Endothelial cell of umbilical vein (primary cell): Measurements from ENCODE around the gene BCOR. TPM values are rescaled to one million over a fixed set of nuclear protein-coding genes. Genes with fewer than 3 reads are reported as not detected.

Experiments
- BruUV-seq: library from RNA; stranded (reverse); fragments of 400-500 nt; replicated peaks from 2 replicates; lab custom pipeline; 2021; lab: Mats Ljungman, UMichigan
- CTCF ChIA-PET: fragments of 300-600, 350-600 bp; sonication (Branson Sonifier 250); formaldehyde crosslinking; loops from one replicate; lab custom pipeline; 2021; ENCODE audit warnings: antibody characterized with exemption, inconsistent platforms; lab: Charles Lee
- POLR2A ChIA-PET: fragments of 300-600, 350-600 bp; sonication (Branson Sonifier 250); formaldehyde crosslinking; loops from one replicate; lab custom pipeline; 2021; ENCODE audit warnings: antibody characterized with exemption, inconsistent platforms; lab: Charles Lee
- DNase-seq: peaks from one replicate; pipeline ENCODE4 v3.0.0-alpha.2; 2011; ENCODE audit warnings: low read depth, low spot score
- FAIRE-seq: peaks from 2 replicates; lab custom pipeline; 2011; peaks lifted over from hg19 to GRCh38; lab: Jason Lieb, UNC
- H2AFZ ChIP-seq: 2 replicates; pipeline ENCODE4 v1.6.0; 2012; ENCODE audit warnings: low read depth, low read length, control low read depth, inconsistent platforms
- H3K27ac ChIP-seq: 2 replicates; pipeline ENCODE4 v1.5.1; 2011; ENCODE audit warnings: low read depth, mild to moderate bottlenecking, control low read depth, low read length, moderate library complexity; ENCODE audit not compliant: insufficient read depth
- H3K27me3 ChIP-seq, 2 experiments: 2 replicates each; pipeline versions ENCODE4 v1.6.0 to v1.6.1; 2011; ENCODE audit warnings: low read length in 2 of 2, mixed read lengths in 1 of 2; ENCODE audit not compliant: control insufficient read depth in 2 of 2, insufficient read depth in 2 of 2
- H3K36me3 ChIP-seq, 2 experiments: 2 replicates in 1 of 2; 3 replicates in 1 of 2; pipeline ENCODE4 v1.5.1; 2011; ENCODE audit warnings: low read length in 2 of 2, mild to moderate bottlenecking in 1 of 2, moderate library complexity in 1 of 2; ENCODE audit not compliant: control insufficient read depth in 2 of 2, insufficient read depth in 2 of 2; ENCODE audit errors: extremely low read depth in 1 of 2
- H3K4me1 ChIP-seq: 3 replicates; pipeline ENCODE4 v1.5.1; 2011; ENCODE audit warnings: mild to moderate bottlenecking, low read length; ENCODE audit not compliant: control insufficient read depth, insufficient read depth; ENCODE audit errors: extremely low read depth
- H3K4me2 ChIP-seq: 2 replicates; pipeline ENCODE4 v1.6.1; 2011; ENCODE audit warnings: low read length, control low read depth, mixed read lengths; ENCODE audit not compliant: insufficient read depth
- H3K4me3 ChIP-seq, 3 experiments: fragments of 200-600 bp in 1 of 3; sonication (generic), shearing (Covaris generic) in 1 of 3; replicated peaks in 1 of 3; 2 replicates each; pipeline ENCODE4 v1.5.1; 2011 to 2016; ENCODE audit warnings: control low read depth in 3 of 3, low read length in 3 of 3, mild to moderate bottlenecking in 2 of 3, inconsistent platforms in 1 of 3, low read depth in 1 of 3, moderate library complexity in 1 of 3; ENCODE audit not compliant: insufficient read depth in 1 of 3
- H3K79me2 ChIP-seq: 2 replicates; pipeline ENCODE4 v1.6.0; 2012; ENCODE audit warnings: low read length, inconsistent platforms; ENCODE audit not compliant: control insufficient read depth, insufficient read depth
- H3K9ac ChIP-seq: replicated peaks from 2 replicates; pipeline ENCODE3; 2011; ENCODE audit warnings: low read length, control low read depth; ENCODE audit not compliant: insufficient read depth; ENCODE audit errors: extremely low read depth
- H3K9me1 ChIP-seq: replicated peaks from 3 replicates; pipeline ENCODE4 v1.6.0; 2011; ENCODE audit warnings: mild to moderate bottlenecking, low read length; ENCODE audit not compliant: control insufficient read depth, insufficient read depth; ENCODE audit errors: extremely low read depth
- H3K9me3 ChIP-seq: replicated peaks from 2 replicates; pipeline ENCODE4 v1.5.1; 2012; ENCODE audit warnings: low read length, inconsistent platforms; ENCODE audit not compliant: control insufficient read depth, insufficient read depth
- H4K20me1 ChIP-seq: replicated peaks from 2 replicates; pipeline ENCODE3; 2011; ENCODE audit warnings: mild to moderate bottlenecking, low read length; ENCODE audit not compliant: control insufficient read depth, insufficient read depth; ENCODE audit errors: extremely low read depth
- CTCF ChIP-seq, 2 donors: IDR thresholded peaks; 1 replicate in 1 of 2; 2 replicates in 1 of 2; pipeline ENCODE4 v1.5.1; 2011; ENCODE audit warnings: low read length in 2 of 2, mild to moderate bottlenecking in 2 of 2, moderate library complexity in 2 of 2, control low read depth in 1 of 2, inconsistent platforms in 1 of 2, low read depth in 1 of 2; ENCODE audit not compliant: insufficient read depth in 1 of 2; ENCODE audit errors: extremely low read depth in 1 of 2
- EZH2 ChIP-seq: IDR thresholded peaks from 2 replicates; pipeline ENCODE4 v1.6.1; 2012; ENCODE audit warnings: borderline replicate concordance, low read depth, mild to moderate bottlenecking, moderate library complexity, low read length, inconsistent platforms; ENCODE audit not compliant: severe bottlenecking
- FOS ChIP-seq: IDR thresholded peaks from 2 replicates; pipeline ENCODE4 v1.6.1; 2011; ENCODE audit warnings: mild to moderate bottlenecking, low read length, moderate library complexity, borderline replicate concordance; ENCODE audit not compliant: insufficient read depth
- GATA2 ChIP-seq: IDR thresholded peaks from 2 replicates; pipeline ENCODE4 v1.7.0; 2011; ENCODE audit warnings: low read depth, mild to moderate bottlenecking, moderate library complexity, mixed read lengths, low read length; ENCODE audit not compliant: insufficient read length, insufficient read depth
- JUN ChIP-seq: IDR thresholded peaks from 2 replicates; pipeline ENCODE4 v1.6.1; 2011; ENCODE audit warnings: borderline replicate concordance, low read depth; ENCODE audit not compliant: insufficient read length, insufficient read depth
- MAX ChIP-seq: IDR thresholded peaks from 2 replicates; pipeline ENCODE4 v1.6.1; 2011; ENCODE audit not compliant: insufficient read depth, insufficient read length
- MYC ChIP-seq: IDR thresholded peaks from one replicate; pipeline ENCODE4 v1.6.1; 2011; ENCODE audit warnings: mild to moderate bottlenecking, low read depth, low read length
- POLR2A ChIP-seq: IDR thresholded peaks from 2 replicates; pipeline ENCODE4 v1.6.1; 2012; ENCODE audit warnings: low read depth, mild to moderate bottlenecking, control low read depth, low read length
- POLR2AphosphoS5 ChIP-seq: IDR thresholded peaks from 2 replicates; pipeline ENCODE4 v1.6.1; 2012; ENCODE audit warnings: low read depth, mild to moderate bottlenecking, control low read depth, low read length, moderate library complexity; ENCODE audit not compliant: insufficient read depth
- dilution Hi-C: fragments of 300-500 bp; cut with MboI; formaldehyde crosslinking; loops from one replicate; pipeline ENCODE4 v1.15.0; 2019; ENCODE audit warnings: low sequenced_read_pairs; ENCODE audit not compliant: extremely low pct_ligation_motif_present
- intact Hi-C: fragments of 100-400 bp; cut with micrococcal nuclease; formaldehyde crosslinking; loops from one replicate; pipeline ENCODE4 v1.10.0; 2022
- polyA plus RNA-seq, 4 experiments: library from polyadenylated mRNA; depleted of rRNA in 3 of 4; stranded (reverse) in 3 of 4; unstranded in 1 of 4; fragments of >200 nt; gene quantifications; 2 replicates each; pipeline versions ENCODE4 v1.2.1 to v1.2.3, GENCODE V29; 2011 to 2012; ENCODE audit warnings: missing spikeins in 1 of 4
- total RNA-seq: library from RNA; stranded (reverse); gene quantifications from 2 replicates; pipeline ENCODE4 v1.2.3, GENCODE V29; 2021

Gene BCOR
- total and polyA plus RNA-seq, 2 donors (not counting 3 experiments of a cell fraction or from before 2014, with no cell fraction given) = 10.1 to 24.2 TPM

GRCh38 chrX:40064055-40064597, 33.6 kb downstream of the BCOR start:
- Histone ChIP-seq H3K9ac (no peak overlapping the region), H4K20me1 (no peaks in the 10 kb centered on the region), H2AFZ (no peak overlapping the region), H3K9me3 (no peaks in the 10 kb centered on the region), H3K79me2 (peaks cover 2% of the 10 kb centered on the region), H3K36me3 (peaks cover 0 to 21% of the 10 kb centered on the region in 2 experiments), H3K27ac (no peak overlapping the region), H3K4me2 (no peak overlapping the region), H3K4me1 (peaks cover 4% of the 10 kb centered on the region), H3K27me3 (no peaks in the 10 kb centered on the region), H3K4me3 (no peak overlapping the region), H3K9me1 (no peaks in the 10 kb centered on the region)
- DNase-seq (no peak), FAIRE-seq (no peak)
- POLR2A ChIA-PET = no interaction called here
- CTCF ChIA-PET = no interaction called here
- intact Hi-C loops = no loop called here
- dilution Hi-C loops = no loop called here
- no TSS peak for BruUV-seq
- TF ChIP-seq POLR2A = no peak
- TF ChIP-seq CTCF (IDR thresholded peaks at IDR 0.05; ENCODE audit: extremely low read depth in 1 of 2, insufficient read depth in 1 of 2, low read depth in 1 of 2, low read length in 2 of 2) = no peak
- TF ChIP-seq GATA2 = no peak
- no peak for TF ChIP-seq FOS

GRCh38 chrX:40063555-40063954, 34.2 kb downstream of the BCOR start:
- Histone ChIP-seq H3K9me3 (no peaks in the 10 kb centered on the region), H2AFZ (no peak overlapping the region), H3K27ac (no peak overlapping the region), H3K4me3 (no peak overlapping the region), H3K79me2 (peaks cover 2% of the 10 kb centered on the region), H3K36me3 (peaks cover 0 to 18% of the 10 kb centered on the region in 2 experiments), H3K4me2 (no peak overlapping the region), H3K9ac (no peak overlapping the region), H4K20me1 (no peaks in the 10 kb centered on the region), H3K9me1 (no peaks in the 10 kb centered on the region), H3K4me1 (peaks cover 4% of the 10 kb centered on the region), H3K27me3 (no peaks in the 10 kb centered on the region)
- intact Hi-C loops = no loop called here
- no TSS peak for BruUV-seq
- DNase-seq (no peak), FAIRE-seq (no peak)
- dilution Hi-C loops = no loop called here
- POLR2A ChIA-PET = no interaction called here
- CTCF ChIA-PET = no interaction called here
- TF ChIP-seq POLR2A (no peak), MYC (no peak), FOS (no peak), JUN (no peak), GATA2 (no peak), EZH2 (no peak), CTCF (IDR thresholded peaks at IDR 0.05; ENCODE audit: extremely low read depth in 1 of 2, insufficient read depth in 1 of 2, low read depth in 1 of 2, low read length in 2 of 2) (no peak), MAX (no peak), POLR2AphosphoS5 (no peak)
